Stimulated activated CD8-positive, alpha-beta memory T cell treated with anti-CD3 and anti-CD28 coated beads, Interleukin-15, amount 100 ng/mL, for 1 hour (primary cell): ENCODE results near the gene ANKRD26.

ENCODE experiments used
- DNase-seq: peaks from one replicate; pipeline ENCODE4 v3.0.0-alpha.2; 2020; ENCODE audit warnings: low read depth

ANKRD26 gene

DNA sequence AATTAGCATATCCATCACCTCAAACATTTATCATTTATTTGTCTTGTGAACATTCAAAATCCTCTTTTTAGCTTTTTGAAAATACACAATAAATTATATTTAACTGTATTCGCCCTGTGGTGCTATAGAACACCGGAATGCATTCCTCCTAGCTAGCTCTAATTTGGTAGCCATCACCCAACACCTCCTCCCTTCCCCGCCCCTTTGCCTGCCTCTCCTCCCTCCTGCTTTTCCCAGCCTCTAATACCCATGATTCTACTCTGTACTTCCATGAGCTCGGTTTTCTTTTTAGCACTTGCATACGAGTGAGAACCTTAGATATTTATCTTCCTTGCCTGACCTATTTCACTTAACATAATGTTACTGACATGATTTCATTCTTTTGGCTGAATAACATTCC lies 80.1 kb downstream of the ANKRD26 start:
- no peak for DNase-seq

DNA sequence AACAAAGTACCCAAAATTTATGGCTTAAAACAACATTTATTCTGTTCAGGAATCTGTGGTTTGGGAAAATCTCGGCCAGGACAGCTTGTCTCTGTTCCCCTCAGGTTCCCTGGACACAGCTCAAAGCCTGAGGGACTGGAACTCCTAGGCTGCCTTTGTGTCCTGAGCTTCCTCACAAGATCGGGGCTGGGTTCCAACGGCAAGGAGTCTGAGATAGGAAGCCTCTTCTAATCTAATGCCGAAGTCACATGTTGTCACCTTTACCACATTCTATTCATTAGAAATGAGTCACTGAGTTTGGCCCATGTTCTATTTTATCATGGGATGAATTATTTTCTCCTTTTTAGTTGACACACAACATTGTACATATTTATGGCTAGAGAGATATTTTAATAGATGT lies 80.5 kb downstream of the ANKRD26 start:
- DNase-seq, result no peak

DNA sequence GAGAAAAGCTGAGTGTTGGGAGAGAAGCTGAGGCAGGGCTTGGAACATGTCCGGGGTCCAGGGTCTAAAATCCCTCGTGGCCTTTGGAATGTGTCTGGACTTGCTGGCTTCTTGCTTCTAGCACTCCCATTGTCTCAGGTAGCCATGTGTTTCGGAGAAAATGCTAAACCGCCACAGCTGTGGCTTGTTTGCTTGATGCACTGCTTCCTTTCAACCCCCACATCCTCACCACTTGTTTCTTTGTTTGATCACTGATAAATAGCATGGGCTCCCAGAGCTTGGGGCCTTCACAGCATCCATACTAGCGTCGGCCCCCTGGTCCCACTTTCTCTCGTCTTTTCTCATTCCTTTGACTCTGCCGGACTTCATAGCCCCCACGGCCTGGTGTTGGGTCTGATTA lies 102.7 kb downstream of the ANKRD26 start:
- DNase-seq, result no peak

DNA sequence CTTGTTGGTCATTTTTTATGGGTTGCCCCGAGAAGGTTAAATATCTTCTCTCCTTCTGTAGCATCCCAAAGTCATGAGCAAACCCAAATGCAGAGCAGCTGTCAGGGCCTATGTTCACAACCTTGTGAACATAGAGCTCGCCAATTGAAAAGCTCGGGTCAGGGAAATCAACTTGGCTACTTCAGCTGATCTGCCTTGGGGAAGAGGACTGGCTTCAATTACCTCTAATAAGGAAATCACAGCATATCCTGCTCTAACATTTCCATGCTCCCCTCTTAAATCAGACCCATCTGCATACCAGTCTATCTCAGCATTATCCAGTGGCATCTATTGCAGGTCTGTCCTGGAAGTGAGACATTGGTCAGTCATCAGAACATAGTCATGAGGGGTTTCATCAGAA lies 105.6 kb downstream of the ANKRD26 start:
- no peak for DNase-seq

DNA sequence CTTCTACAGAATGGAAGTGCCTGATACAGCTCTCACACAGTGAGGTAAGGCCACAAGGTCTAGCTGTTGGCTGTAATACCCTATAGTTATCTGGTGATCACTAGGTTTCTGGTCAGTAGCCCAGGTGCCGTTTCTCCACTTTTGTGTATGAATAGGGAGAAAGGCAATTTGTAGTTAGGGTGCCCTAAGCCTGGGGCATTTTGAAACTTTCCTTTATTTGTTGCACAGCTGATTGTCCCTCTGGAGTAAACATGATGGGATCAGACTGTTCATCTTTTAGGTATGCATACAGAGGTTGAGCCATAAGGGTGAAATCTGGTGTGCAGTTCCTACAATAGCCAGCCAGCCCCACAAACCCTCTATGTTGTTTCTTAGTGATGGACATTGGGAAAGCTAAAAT lies 112.4 kb downstream of the ANKRD26 start:
- no peak for DNase-seq

DNA sequence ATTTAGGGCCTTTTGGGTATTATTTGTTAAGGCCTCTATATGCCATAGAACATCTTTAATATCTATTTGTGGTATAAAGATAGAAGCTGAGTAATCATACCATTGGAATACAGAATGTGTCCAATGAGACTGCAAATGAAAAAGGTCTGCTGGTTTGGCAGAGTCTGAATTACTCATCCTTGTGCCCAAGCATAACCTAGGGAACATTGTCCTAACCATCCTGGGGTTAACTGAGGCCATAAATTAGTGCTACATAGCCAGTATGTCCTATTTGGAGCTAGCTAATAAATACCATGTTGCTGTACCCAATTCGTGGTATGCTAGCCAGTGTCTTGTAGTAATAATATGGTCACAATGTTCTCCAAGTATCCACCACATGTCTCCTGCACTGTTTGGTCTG lies 117.1 kb downstream of the ANKRD26 start:
- no peak for DNase-seq

DNA sequence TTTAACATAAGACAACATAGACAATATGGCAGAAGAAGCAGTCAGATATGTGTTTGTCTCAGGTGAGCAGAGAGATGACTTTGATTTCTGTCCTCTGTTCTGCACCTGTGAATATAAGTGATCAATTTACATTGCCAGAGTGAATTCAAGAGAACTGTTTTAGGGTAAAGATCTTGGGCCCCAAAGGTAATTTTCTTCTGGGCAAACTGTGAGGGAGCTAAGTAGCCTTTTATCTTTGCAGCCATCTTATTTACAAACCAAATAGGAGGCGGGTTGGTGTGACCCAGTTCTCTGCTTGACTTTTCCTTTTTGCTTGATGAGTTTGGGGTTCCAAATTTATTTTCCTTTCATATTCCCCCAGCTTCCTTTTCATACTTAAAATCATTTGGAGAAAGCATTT lies 118.2 kb downstream of the ANKRD26 start:
- DNase-seq, result no peak

DNA sequence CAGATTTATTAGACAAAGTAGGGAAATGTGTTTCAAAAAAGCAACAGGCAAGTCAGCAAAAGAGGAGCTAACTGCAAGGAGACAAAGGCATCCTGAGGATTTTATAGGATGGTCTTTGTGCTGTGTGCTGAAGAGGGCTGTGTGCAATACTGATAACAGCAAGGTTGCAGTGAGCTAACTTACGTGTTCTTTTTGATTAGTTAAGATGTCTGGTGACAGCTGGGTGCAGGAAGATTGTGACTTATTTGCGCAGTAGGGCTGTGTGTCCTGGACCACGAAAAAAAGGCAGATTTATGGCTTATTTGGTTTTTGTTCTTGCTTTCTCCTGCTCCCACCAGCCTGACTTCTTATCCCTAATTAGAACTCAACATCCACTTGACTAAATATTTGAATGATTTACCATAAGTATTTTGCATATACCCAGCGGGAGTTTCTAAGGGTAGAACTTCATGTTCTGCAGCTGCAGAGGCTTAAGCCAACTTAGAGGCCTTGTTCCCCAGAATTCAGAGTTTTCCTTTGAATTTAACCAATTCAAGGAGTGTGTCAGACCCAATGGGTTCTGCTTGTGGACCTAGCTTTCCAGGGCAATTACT lies 119.0 kb downstream of the ANKRD26 start:
- no peak for DNase-seq

DNA sequence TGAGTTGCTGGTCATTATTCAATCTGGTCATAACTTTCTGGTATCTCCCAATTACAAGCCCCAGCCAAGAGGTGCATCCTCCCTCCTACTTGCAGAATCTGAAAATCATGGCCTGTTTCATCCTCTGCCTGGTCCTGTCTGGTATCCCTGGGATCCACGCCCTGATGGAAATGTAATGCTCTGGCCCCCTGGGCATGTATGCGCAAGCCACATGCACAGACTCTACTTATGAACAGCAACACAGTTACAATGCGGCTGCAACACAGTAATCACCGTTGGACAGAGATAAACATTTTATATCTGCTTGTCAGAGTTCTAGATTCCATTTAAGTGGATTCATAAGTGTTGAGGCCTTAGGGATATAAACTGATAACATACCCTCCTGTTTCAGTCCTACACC lies 121.8 kb downstream of the ANKRD26 start:
- DNase-seq, result no peak

DNA sequence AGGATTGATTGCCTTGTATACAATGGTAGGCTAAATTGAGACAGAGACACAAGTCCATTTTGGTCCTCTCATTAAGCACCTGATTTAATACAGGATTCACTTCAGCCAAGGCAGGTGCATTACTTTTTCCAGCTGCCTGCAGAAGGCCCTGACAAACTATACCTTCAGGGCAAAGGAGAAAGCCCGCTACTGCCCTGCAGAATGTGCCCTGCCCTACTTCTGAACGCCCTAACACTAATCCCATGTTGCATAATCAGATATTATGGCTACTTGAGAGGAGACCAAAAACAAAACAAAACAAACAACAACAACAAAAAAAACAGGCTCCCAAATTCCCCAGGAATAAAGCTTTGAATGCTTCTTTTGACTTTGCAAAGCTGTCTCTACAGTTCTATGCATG lies 122.7 kb downstream of the ANKRD26 start:
- no peak for DNase-seq

DNA sequence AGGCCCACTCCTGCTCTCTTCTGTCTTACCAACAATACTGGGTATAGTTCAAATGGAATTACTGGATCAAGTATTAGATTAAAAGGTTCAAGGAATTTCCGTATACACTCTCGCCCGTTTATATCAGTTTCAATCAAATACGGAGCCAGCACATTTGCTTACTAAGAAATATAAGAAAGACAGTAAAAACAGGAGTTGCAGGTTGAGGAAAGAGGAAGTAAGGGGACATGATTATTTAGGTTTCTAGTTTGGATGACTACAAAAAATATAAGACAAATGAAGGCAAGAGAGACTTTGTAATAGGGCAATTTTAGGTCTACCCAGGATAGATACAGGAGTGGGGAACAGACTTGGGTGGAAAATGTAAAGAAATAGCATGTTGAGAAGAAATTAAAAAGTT lies 129.6 kb downstream of the ANKRD26 start:
- DNase-seq, result no peak

DNA sequence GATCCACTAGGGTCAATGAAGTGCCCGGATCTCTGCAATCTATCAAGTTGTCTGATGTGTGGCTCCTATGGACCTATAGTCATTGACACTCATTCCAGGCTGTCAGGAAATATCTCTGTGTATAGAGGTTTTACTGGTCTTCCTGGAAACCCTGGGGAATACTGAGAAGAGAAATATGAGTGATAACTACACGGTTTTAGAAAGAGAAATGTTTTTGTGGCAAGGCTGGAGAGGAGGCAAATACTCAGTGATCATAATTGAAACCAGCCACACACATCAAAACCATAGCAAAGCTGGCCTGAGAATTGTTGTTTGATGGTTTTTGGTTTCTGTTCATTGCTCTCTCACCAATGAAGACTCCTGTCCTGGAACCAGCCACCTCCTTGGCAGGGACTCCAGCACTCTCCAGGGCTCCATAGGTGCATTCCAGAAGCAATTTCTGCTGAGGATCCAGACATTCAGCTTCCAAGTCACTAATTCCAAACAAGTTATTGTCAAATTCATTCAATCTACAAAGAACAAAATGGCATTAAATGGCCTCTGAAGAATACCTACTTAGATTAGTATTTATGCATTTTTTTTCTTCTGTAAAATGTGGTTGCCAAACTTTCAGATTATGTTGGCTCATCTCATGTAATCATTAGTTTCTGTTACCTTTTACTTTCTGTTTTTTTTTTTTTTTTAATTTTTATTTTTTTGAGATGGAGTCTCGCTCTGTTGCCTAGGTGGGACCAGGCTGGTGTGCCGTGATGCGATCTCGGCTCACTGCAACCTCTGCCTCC lies 131.0 kb downstream of the ANKRD26 start:
- no peak for DNase-seq

DNA sequence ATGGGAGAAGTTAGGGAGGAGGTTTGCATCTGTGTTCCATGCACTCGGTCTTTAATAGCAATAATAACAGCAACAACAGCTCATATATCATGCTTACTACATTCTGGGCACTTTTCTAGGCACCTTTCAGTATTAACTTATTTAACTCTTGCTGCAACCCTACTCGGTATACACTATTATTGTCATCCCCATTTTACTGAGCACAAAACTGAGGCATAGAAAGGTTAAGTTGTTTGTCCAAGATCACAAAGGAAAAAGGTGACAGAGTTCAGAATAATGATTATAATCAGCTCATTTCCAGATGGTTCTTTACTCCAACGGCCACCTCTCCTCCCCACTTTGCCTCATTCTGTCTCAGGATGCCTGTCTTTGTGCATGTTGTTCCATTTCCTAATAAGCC lies 137.5 kb downstream of the ANKRD26 start:
- DNase-seq, result no peak

DNA sequence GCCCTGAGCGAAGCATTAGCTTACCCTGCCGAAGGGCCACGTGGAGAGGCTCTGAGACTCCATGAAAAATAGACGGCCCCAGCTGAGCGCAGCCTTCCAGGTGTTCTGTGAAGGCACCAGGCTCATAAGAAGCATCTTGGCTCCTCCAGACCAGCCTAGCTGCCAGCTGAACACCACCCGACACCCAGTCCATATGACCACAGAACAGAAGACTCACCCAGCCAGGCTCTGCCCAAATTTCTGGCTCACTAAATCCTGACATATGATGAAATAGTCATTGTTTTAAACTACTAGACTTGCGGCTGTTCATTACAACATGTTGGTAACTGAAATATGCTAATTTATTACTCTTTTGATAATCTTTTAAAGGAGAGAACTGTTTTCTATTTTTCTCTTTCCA lies 140.0 kb downstream of the ANKRD26 start:
- DNase-seq, result no peak

DNA sequence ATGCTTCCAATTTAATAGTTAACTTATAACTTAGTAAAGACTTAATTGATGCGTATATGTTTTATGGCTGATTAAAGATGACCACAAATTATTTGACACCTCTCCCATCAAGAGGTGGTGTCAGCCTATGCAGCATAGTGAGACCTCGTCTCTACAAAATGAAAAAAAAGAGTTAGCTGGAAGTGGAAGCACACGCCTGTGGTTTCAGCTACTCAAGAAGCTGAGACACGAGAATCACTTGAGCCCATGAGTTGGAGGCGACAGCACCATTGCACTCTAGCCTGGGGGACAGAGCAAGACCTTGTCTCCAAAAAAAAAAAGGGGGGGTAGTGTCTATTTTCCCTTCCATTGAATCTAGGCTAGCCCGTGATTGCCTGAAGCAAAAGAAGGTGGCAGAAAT lies 140.5 kb downstream of the ANKRD26 start:
- no peak for DNase-seq
